ENCODE measurements around the gene SNX10. TPM values are rescaled to one million over a fixed set of nuclear protein-coding genes. Genes with fewer than 3 reads are reported as not detected.

Gene SNX10
- total RNA-seq, 1 donor from 2014 or later: 13.8 TPM

DNA sequence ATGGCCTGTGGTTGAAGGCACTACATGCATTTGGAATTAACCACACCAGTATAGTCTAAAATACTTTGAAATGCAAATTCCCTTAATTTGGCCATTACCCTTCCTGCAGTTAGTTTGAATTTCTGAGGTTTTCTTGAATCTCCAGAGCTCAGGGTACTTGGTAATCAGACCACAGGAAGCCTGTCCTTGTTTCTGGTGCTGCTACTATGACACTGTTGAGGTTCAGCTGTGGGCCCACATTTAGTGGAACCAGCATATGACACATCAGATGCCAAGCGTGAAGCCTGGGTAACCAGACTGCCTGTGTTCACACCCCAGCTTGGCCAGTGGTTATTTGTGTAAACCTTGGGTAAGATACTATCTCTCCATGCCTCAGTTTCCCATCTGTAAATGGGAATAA is 124.3 kb downstream of the SNX10 start:
- no peaks in the 10 kb centered on the region for H3K36me3 Mint-ChIP-seq (ENCODE audit: low read depth, unreplicated experiment)
- H3K27ac Mint-ChIP-seq (ENCODE audit: unreplicated experiment): no peak overlapping the region
- peaks cover 4% of the 10 kb centered on the region for H3K27me3 Mint-ChIP-seq (ENCODE audit: unreplicated experiment)

DNA sequence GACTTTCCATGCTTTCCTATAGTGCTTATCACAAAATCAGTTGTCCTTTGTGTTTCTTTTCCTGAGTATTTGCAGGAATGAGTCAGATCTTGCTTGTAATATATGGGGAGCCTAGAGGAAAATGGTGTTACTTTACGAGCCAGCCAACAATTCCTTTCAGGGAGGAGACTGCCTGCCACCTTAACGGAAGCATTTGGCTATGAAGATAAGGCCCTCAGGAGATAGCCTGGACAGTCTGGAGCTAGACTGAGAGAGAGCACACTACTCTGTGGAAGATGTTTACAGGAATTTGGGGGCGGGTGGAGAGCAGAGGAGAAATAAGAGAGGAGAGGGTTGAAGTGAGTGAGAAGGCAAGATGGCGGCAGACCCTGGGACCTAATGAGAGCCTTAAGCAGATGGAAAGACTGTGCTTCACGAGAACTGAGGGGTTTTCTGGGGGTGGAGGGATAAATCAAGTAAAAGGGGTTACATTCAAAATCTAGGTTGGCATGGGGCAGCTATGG is 126.3 kb downstream of the SNX10 start:
- no peak for DNase-seq (ENCODE audit: low spot score)
- no peaks in the 10 kb centered on the region for H3K9me3 Mint-ChIP-seq (ENCODE audit: unreplicated experiment)
- TF ChIP-seq, protein P1, sequence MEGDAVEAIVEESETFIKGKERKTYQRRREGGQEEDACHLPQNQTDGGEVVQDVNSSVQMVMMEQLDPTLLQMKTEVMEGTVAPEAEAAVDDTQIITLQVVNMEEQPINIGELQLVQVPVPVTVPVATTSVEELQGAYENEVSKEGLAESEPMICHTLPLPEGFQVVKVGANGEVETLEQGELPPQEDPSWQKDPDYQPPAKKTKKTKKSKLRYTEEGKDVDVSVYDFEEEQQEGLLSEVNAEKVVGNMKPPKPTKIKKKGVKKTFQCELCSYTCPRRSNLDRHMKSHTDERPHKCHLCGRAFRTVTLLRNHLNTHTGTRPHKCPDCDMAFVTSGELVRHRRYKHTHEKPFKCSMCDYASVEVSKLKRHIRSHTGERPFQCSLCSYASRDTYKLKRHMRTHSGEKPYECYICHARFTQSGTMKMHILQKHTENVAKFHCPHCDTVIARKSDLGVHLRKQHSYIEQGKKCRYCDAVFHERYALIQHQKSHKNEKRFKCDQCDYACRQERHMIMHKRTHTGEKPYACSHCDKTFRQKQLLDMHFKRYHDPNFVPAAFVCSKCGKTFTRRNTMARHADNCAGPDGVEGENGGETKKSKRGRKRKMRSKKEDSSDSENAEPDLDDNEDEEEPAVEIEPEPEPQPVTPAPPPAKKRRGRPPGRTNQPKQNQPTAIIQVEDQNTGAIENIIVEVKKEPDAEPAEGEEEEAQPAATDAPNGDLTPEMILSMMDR (IDR thresholded peaks at IDR 0.05; ENCODE audit: unreplicated experiment): no peak
- H3K4me1 Mint-ChIP-seq (ENCODE audit: unreplicated experiment): peaks cover 41% of the 10 kb centered on the region
- H3K27ac Mint-ChIP-seq (ENCODE audit: unreplicated experiment): peak overlapping the region; percentile 87
- no peak overlapping the region for H3K4me3 Mint-ChIP-seq (ENCODE audit: unreplicated experiment)
- no peaks in the 10 kb centered on the region for H3K36me3 Mint-ChIP-seq (ENCODE audit: low read depth, unreplicated experiment)
- H3K27me3 Mint-ChIP-seq (ENCODE audit: unreplicated experiment): peaks cover 4% of the 10 kb centered on the region

More for the DNA sequence above, 124.3 kb downstream of the SNX10 start:
- peaks cover 40% of the 10 kb centered on the region for H3K4me1 Mint-ChIP-seq (ENCODE audit: unreplicated experiment)
- no peak for DNase-seq (ENCODE audit: low spot score)
- no peaks in the 10 kb centered on the region for H3K9me3 Mint-ChIP-seq (ENCODE audit: unreplicated experiment)
- H3K4me3 Mint-ChIP-seq (ENCODE audit: unreplicated experiment): no peak overlapping the region
- TF ChIP-seq, protein P1 (IDR thresholded peaks at IDR 0.05; ENCODE audit: unreplicated experiment): no peak

DNA sequence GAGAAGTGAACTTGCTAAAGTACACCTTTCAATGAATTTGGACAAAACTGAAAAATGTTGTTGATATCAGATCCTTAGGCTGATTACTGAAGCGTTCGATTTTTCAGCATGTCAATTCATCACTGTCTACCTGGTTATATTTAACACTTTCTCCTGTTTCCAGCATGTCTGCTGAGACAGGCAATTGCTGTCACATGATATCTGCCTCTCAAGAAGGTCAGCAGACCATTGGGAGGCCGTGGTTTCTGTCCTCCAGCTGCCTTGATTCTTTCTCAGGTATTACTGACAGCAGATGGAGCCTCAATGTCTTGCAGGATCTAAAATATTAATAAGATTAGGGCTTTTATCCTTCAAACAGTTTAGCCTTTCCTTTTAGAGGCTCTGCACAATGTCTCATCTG is 127.5 kb downstream of the SNX10 start:
- Mint-ChIP-seq H3K4me3 (ENCODE audit: unreplicated experiment) (no peak overlapping the region), H3K9me3 (ENCODE audit: unreplicated experiment) (no peaks in the 10 kb centered on the region), H3K4me1 (ENCODE audit: unreplicated experiment) (peaks cover 36% of the 10 kb centered on the region), H3K27ac (ENCODE audit: unreplicated experiment) (no peak overlapping the region), H3K27me3 (ENCODE audit: unreplicated experiment) (peaks cover 5% of the 10 kb centered on the region), H3K36me3 (ENCODE audit: low read depth, unreplicated experiment) (no peaks in the 10 kb centered on the region)
- TF ChIP-seq, protein P1 (IDR thresholded peaks at IDR 0.05; ENCODE audit: unreplicated experiment): no peak
- no peak for DNase-seq (ENCODE audit: low spot score)

DNA sequence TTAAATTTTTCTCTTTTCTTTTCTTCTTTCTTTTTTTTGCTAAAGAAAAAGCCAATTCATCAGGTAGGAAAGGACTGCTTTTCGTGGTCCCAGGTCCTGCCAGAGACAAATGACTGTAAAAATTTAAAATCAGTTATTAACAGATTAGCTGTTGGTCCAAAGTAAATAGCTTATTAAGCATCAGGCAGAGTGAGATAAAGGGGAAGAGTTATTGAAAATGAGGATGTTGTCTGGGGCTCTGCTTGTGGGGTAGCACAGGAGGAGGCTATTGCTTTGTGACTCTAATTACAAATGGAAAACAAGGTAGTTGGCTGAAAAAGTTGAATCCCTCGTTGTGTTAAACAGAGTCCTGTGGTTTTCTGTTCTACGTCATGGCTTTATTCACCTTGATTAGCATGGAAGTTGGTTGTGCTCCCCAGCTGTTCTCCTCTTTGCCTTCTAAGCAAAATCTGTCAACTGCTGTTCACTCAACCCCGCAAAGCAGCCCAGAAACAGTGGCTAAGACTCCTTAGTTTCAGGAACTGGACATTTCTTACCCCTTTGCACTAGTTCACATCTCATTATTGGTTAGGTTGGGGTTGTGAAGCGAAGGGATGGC is 128.9 kb downstream of the SNX10 start:
- no peak for DNase-seq (ENCODE audit: low spot score)
- H3K4me1 Mint-ChIP-seq (ENCODE audit: unreplicated experiment): peaks cover 36% of the 10 kb centered on the region
- H3K9me3 Mint-ChIP-seq (ENCODE audit: unreplicated experiment): no peaks in the 10 kb centered on the region
- H3K27ac Mint-ChIP-seq (ENCODE audit: unreplicated experiment): peak overlapping the region; percentile 42
- peaks cover 5% of the 10 kb centered on the region for H3K27me3 Mint-ChIP-seq (ENCODE audit: unreplicated experiment)
- TF ChIP-seq, protein P1 (IDR thresholded peaks at IDR 0.05; ENCODE audit: unreplicated experiment): no peak
- H3K4me3 Mint-ChIP-seq (ENCODE audit: unreplicated experiment): no peak overlapping the region
- H3K36me3 Mint-ChIP-seq (ENCODE audit: low read depth, unreplicated experiment): no peaks in the 10 kb centered on the region

DNA sequence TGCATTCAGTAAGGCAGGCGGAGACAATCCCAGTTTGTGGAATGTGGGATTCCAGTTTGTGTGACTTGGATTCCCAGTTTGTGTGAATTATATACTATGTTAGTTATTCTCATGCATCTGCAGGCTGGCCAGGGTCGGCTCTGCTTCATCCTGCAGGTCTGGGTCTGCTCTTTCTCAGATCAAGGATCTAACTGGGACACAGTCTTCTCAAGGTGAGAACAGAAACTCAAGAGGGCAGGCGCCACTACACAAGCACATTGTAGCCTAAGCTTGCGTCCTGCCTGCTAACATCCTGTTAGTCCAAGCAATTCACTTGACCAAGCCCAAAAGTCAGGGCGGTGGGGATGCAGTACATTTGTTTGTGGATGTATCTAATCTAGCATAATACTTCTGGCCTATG is 131.1 kb downstream of the SNX10 start:
- no peak overlapping the region for H3K4me3 Mint-ChIP-seq (ENCODE audit: unreplicated experiment)
- no peak for DNase-seq (ENCODE audit: low spot score)
- H3K4me1 Mint-ChIP-seq (ENCODE audit: unreplicated experiment): peaks cover 37% of the 10 kb centered on the region
- H3K36me3 Mint-ChIP-seq (ENCODE audit: low read depth, unreplicated experiment): no peaks in the 10 kb centered on the region
- H3K9me3 Mint-ChIP-seq (ENCODE audit: unreplicated experiment): no peaks in the 10 kb centered on the region
- peaks cover 5% of the 10 kb centered on the region for H3K27me3 Mint-ChIP-seq (ENCODE audit: unreplicated experiment)
- TF ChIP-seq, protein P1 (IDR thresholded peaks at IDR 0.05; ENCODE audit: unreplicated experiment): no peak
- no peak overlapping the region for H3K27ac Mint-ChIP-seq (ENCODE audit: unreplicated experiment)

All from endothelial cell (in vitro differentiated cells).